ENCODE measurements around the gene PCGF2.

Gene PCGF2

GRCh38 chr17:38761612-38762011 is 13.5 kb upstream of the PCGF2 start:
- Histone ChIP-seq H3K4me3 (ENCODE audit: low read depth, low read length, poor library complexity, severe bottlenecking) (no peak overlapping the region), H3K79me2 (ENCODE audit: insufficient read depth, low read length) (no peaks in the 10 kb centered on the region), H3K4me2 (ENCODE audit: low read length) (no peak overlapping the region), H2AFZ (ENCODE audit: low read length) (no peak overlapping the region), H3K9me2 (ENCODE audit: low read depth, low read length) (no peaks in the 10 kb centered on the region), H3K9ac (ENCODE audit: low read length) (no peak overlapping the region), H3K4me1 (ENCODE audit: insufficient read depth, low read length, severe bottlenecking) (no peaks in the 10 kb centered on the region), H3K9me3 (ENCODE audit: low read length) (no peaks in the 10 kb centered on the region), H3K27me3 (ENCODE audit: insufficient read depth, low read length) (no peaks in the 10 kb centered on the region), H3K27ac (ENCODE audit: low read depth, low read length, poor library complexity, severe bottlenecking) (no peak overlapping the region), H4K20me1 (ENCODE audit: insufficient read depth, low read length) (no peaks in the 10 kb centered on the region), H3K36me3 (ENCODE audit: insufficient read depth, low read length) (peaks cover 89% of the 10 kb centered on the region), H3F3A (ENCODE audit: insufficient read depth, low read length) (no peaks in the 10 kb centered on the region)
- TF ChIP-seq CTCF (IDR thresholded peaks at IDR 0.05; ENCODE audit: low read length), result peak; percentile 75
- no peak for TF ChIP-seq EZH2 (IDR thresholded peaks at IDR 0.05; ENCODE audit: borderline replicate concordance, low read length)

GRCh38 chr17:38753071-38753506 is 5.0 kb upstream of the PCGF2 start:
- Histone ChIP-seq H3K79me2 (ENCODE audit: insufficient read depth, low read length) (peaks cover 10% of the 10 kb centered on the region), H3K4me1 (ENCODE audit: insufficient read depth, low read length, severe bottlenecking) (peaks cover 36% of the 10 kb centered on the region), H2AFZ (ENCODE audit: low read length) (no peak overlapping the region), H3K4me3 (ENCODE audit: low read depth, low read length, poor library complexity, severe bottlenecking) (peak overlapping the region; percentile 91), H3K27me3 (ENCODE audit: insufficient read depth, low read length) (peaks cover 5% of the 10 kb centered on the region; the same call in 1 of the 2 replicates), H3K9me2 (ENCODE audit: low read depth, low read length) (no peaks in the 10 kb centered on the region), H3K9ac (ENCODE audit: low read length) (peak overlapping the region; percentile 89), H4K20me1 (ENCODE audit: insufficient read depth, low read length) (no peaks in the 10 kb centered on the region), H3K4me2 (ENCODE audit: low read length) (peak overlapping the region; percentile 90), H3K36me3 (ENCODE audit: insufficient read depth, low read length) (peaks cover 41% of the 10 kb centered on the region), H3K9me3 (ENCODE audit: low read length) (no peaks in the 10 kb centered on the region), H3F3A (ENCODE audit: insufficient read depth, low read length) (0 out of 2 replicates have a peak, but pooled peaks cover 4% of the 10 kb centered on the region), H3K27ac (ENCODE audit: low read depth, low read length, poor library complexity, severe bottlenecking) (peak overlapping the region; percentile 38)
- TF ChIP-seq EZH2 (IDR thresholded peaks at IDR 0.05; ENCODE audit: borderline replicate concordance, low read length), result no peak
- no peak for TF ChIP-seq CTCF (IDR thresholded peaks at IDR 0.05; ENCODE audit: low read length)

DNA sequence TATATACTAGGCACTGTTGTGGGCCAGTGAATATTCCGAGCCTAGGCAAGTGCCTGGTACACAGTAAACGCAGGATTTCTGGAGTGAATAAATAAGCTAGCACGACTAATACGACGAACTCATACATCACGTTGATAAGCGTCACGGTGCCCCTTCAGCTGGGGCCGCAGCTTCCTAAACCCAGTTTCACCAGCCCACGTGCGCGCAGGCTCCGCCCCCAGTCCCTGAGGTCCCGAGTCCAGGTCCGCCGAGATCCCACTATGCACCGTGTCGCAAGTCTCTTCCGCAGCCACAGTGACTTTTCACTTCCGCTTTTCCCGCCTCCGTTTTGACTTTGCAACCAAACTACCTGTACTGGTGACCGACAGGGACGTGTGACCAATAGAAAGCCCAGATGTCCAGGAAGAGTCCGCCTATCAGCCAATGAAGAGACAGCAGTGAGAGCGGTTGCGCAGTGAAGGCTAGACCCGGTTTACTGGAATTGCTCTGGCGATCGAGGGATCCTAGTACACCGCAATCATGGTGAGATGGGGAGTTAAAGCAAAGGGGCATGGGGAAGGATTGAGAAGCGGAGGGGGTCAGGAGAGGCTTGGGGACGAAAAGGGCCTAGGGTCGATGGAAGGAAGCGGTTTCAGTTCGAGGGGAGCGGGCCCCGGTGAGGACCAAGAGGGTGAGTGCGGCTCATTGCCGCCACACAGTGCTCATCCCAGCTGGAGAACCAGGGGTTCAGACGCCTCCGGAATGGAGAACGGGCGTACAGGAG is 4.4 kb upstream of the PCGF2 start, which contains the start of gene PSMB3:
Gene PSMB3 (plus strand): TSS at position 434 of the 763 bp plus-strand sequence. CDS start 86 bp downstream, at position 520.
- Histone ChIP-seq H3K4me1 (ENCODE audit: insufficient read depth, low read length, severe bottlenecking) (peaks cover 36% of the 10 kb centered on the region), H3K9ac (ENCODE audit: low read length) (peak within 1 kb of the TSS; percentile 90), H3K79me2 (ENCODE audit: insufficient read depth, low read length) (peaks cover 10% of the 10 kb centered on the region), H3K9me2 (ENCODE audit: low read depth, low read length) (no peaks in the 10 kb centered on the region), H3K4me2 (ENCODE audit: low read length) (peak within 1 kb of the TSS; percentile 90), H2AFZ (ENCODE audit: low read length) (peak within 1 kb of the TSS; percentile 77), H3K27ac (ENCODE audit: low read depth, low read length, poor library complexity, severe bottlenecking) (peak within 1 kb of the TSS; percentile 68), H4K20me1 (ENCODE audit: insufficient read depth, low read length) (no peaks in the 10 kb centered on the region), H3K4me3 (ENCODE audit: low read depth, low read length, poor library complexity, severe bottlenecking) (peak within 1 kb of the TSS; percentile 91), H3F3A (ENCODE audit: insufficient read depth, low read length) (0 out of 2 replicates have a peak, but pooled peaks cover 4% of the 10 kb centered on the region), H3K36me3 (ENCODE audit: insufficient read depth, low read length) (peaks cover 36% of the 10 kb centered on the region), H3K27me3 (ENCODE audit: insufficient read depth, low read length) (peaks cover 5% of the 10 kb centered on the region; the same call in 1 of the 2 replicates), H3K9me3 (ENCODE audit: low read length) (no peaks in the 10 kb centered on the region)
- no peak for TF ChIP-seq EZH2 (IDR thresholded peaks at IDR 0.05; ENCODE audit: borderline replicate concordance, low read length)
- no peak for TF ChIP-seq CTCF (IDR thresholded peaks at IDR 0.05; ENCODE audit: low read length)

All from OCI-LY1 (cell line).